Common myeloid progenitor, CD34-positive (primary cell): ENCODE results near the gene CEBPZ.
"Not testable (repeated sequence)": the region's sequence is repeated elsewhere in the genome, so short reads cannot be mapped to it uniquely, and the experiment has no call there.

Source experiments
- CTCF ChIA-PET: fragments of 350-600 bp; sonication (Branson Sonifier 250); formaldehyde crosslinking; loops from one replicate; lab custom pipeline; 2021; ENCODE audit warnings: antibody characterized with exemption; lab: Charles Lee
- POLR2A ChIA-PET: fragments of 350-600 bp; sonication (Branson Sonifier 250); formaldehyde crosslinking; loops from one replicate; lab custom pipeline; 2021; ENCODE audit warnings: antibody characterized with exemption; lab: Charles Lee
- DNase-seq, 3 donors: peaks; one replicate each; pipeline versions ENCODE4 v3.0.0 to v3.0.0-alpha.2; 2013
- H3K27ac ChIP-seq, 2 experiments: 1 replicate in 1 of 2; 2 replicates in 1 of 2; pipeline ENCODE4 v1.7.0; 2013; ENCODE audit warnings: inconsistent platforms in 2 of 2, low read length in 2 of 2, mild to moderate bottlenecking in 2 of 2, low read depth in 1 of 2, moderate library complexity in 1 of 2; ENCODE audit not compliant: severe bottlenecking in 2 of 2, insufficient read depth in 1 of 2, poor library complexity in 1 of 2
- H3K27me3 ChIP-seq, 5 experiments: replicated peaks in 2 of 5; 1 replicate in 3 of 5; 2 replicates in 2 of 5; pipeline versions ENCODE4 v1.6.1 to v1.7.0; 2013; ENCODE audit warnings: low read length in 4 of 5, mild to moderate bottlenecking in 2 of 5, moderate library complexity in 2 of 5, inconsistent platforms in 1 of 5; ENCODE audit not compliant: insufficient read depth in 5 of 5, control insufficient read depth in 4 of 5
- H3K36me3 ChIP-seq, 4 experiments: 1 replicate in 2 of 4; 2 replicates in 2 of 4; pipeline versions ENCODE4 v1.6.1 to v1.7.0; 2013; ENCODE audit warnings: low read length in 3 of 4, control low read depth in 1 of 4, mild to moderate bottlenecking in 1 of 4; ENCODE audit not compliant: control insufficient read depth in 4 of 4, insufficient read depth in 4 of 4
- H3K4me1 ChIP-seq, 4 experiments: 1 replicate in 3 of 4; 2 replicates in 1 of 4; pipeline versions ENCODE4 v1.6.1 to v1.7.1; 2013; ENCODE audit warnings: low read length in 3 of 4, mild to moderate bottlenecking in 3 of 4, control low read depth in 1 of 4, inconsistent platforms in 1 of 4, moderate library complexity in 1 of 4; ENCODE audit not compliant: control insufficient read depth in 4 of 4, insufficient read depth in 4 of 4; ENCODE audit errors: control extremely low read depth in 1 of 4
- H3K4me3 ChIP-seq, 7 experiments: 1 replicate in 4 of 7; 2 replicates in 3 of 7; pipeline versions ENCODE4 v1.5.1 to v1.7.0; 2013; ENCODE audit warnings: mild to moderate bottlenecking in 7 of 7, low read length in 6 of 7, moderate library complexity in 6 of 7, inconsistent platforms in 2 of 7, low read depth in 2 of 7, control low read depth in 1 of 7; ENCODE audit not compliant: insufficient read depth in 4 of 7, control insufficient read depth in 1 of 7; ENCODE audit errors: extremely low read depth in 1 of 7
- H3K9me3 ChIP-seq, 5 experiments: 1 replicate in 4 of 5; 2 replicates in 1 of 5; pipeline versions ENCODE4 v1.6.1 to v1.7.1; 2013; ENCODE audit warnings: low read length in 4 of 5, mild to moderate bottlenecking in 2 of 5, inconsistent platforms in 1 of 5, low read depth in 1 of 5, moderate library complexity in 1 of 5; ENCODE audit not compliant: control insufficient read depth in 4 of 5, insufficient read depth in 2 of 5; ENCODE audit errors: control extremely low read depth in 1 of 5
- WGBS: methylation state at CpG from one replicate; pipeline ENCODE4 v1.1.5; 2013; ENCODE audit not compliant: insufficient coverage; 5-methylcytosine and 5-hydroxymethylcytosine counted together

Gene CEBPZ

DNA sequence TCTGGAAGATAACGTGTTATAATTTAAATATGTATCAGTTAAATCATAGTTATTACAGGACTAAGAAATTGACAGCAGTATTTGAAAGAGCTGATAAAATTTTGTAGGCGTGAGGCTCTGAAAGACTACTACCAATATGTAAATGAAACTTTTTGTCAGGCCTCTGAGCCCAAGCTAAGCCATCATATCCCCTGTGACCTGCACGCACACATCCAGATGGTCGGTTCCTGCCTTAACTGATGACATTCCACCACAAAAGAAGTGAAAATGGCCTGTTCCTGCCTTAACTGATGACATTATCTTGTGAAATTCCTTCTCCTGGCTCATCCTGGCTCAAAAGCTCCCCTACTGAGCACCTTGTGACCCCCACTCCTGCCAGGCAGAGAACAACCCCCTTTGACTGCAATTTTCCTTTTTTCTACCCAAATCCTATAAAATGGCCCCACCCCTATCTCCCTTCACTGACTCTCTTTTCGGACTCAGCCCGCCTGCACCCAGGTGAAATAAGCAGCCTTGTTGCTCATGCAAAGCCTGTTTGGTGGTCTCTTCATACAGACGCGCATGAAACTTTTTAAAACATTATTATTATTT is 26.2 kb downstream of the CEBPZ start:
- DNase-seq, POLR2A ChIA-PET, H3K27me3 ChIP-seq, H3K27ac ChIP-seq, H3K4me3 ChIP-seq, CTCF ChIA-PET: not testable (repeated sequence)
- peaks cover 0 to 13% (median 5%) of the 10 kb centered on the region in 4 experiments for H3K4me1 ChIP-seq
- H3K36me3 ChIP-seq: peaks cover 43 to 82% (median 66%) of the 10 kb centered on the region in 4 experiments
- 100% methylated on average over 3 of the region's 8 CpGs for WGBS
- H3K9me3 ChIP-seq: peaks cover 12 to 48% (median 22%) of the 10 kb centered on the region in 5 experiments

DNA sequence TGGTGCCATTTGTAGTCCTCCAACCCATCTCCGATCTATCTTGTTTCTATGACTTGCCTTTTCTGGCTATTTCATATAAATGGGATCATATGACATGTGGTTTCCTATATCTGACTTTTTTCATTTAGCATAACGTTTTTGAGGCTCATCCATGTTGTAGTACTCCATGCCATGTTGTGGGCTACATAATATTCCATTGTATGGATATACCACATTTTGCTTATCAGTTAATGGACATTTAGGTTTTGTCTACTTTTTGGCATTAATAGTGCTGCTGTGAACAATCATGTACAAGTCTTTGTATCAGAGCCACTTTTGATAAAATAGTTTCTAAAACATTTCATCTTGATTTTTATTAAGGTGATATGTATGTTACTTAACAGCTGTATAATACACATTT is 27.7 kb downstream of the CEBPZ start:
- CTCF ChIA-PET: interaction anchor here (1.1 to 1.6 kb wide), 2 partner anchors 10 to 15 kb away, joined by 3 to 5 read pairs; partner anchors contain the start of gene SULT6B1
- peaks cover 37 to 77% (median 54%) of the 10 kb centered on the region in 4 experiments for H3K36me3 ChIP-seq

DNA sequence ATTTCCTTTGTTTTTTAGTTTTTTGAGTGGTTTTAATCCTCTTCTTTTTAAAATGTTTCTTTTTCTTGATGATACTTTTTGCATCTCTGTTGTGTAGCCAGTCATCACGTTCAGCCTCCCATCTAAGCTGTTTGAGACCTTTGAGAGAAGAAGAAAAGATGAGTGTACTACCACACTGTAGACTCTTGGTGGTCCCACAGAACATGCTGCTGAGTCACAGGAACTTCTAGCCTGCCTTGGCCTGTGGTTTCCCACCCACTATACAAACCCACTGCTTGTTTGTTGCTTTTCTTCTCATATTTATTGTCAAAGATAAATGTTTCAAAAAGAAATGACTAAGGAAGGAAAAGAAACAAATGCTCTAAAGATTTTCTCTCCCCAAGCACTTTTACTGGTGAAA is 29.6 kb downstream of the CEBPZ start:
- H3K27me3 ChIP-seq: no peaks in the 10 kb centered on the region
- ChIA-PET CTCF (interaction anchor here (1.0 to 3.7 kb wide), 5 partner anchors 10 to 50 kb away, joined by 3 to 9 read pairs (median 5); partner anchors contain the start of genes CEBPZ and NDUFAF7), POLR2A (no interaction called here)
- H3K36me3 ChIP-seq: peaks cover 30 to 63% (median 39%) of the 10 kb centered on the region in 4 experiments
- DNase-seq: peak; percentile 80 to 92 (median 89)
- H3K4me1 ChIP-seq: peaks cover 3 to 28% (median 15%) of the 10 kb centered on the region in 4 experiments
- peak overlapping the region in 1 of 2 experiments; percentile 61 for H3K27ac ChIP-seq
- no peak overlapping the region for H3K4me3 ChIP-seq
- no CpG with 5 or more reads among the region's 1 CpG for WGBS
- peaks cover 0 to 17% (median 7%) of the 10 kb centered on the region in 5 experiments for H3K9me3 ChIP-seq

More for the DNA sequence above, 27.7 kb downstream of the CEBPZ start:
- Histone ChIP-seq H3K4me1 (peaks cover 0 to 13% (median 5%) of the 10 kb centered on the region in 4 experiments), H3K4me3 (no peak overlapping the region), H3K27ac (no peak overlapping the region), H3K27me3 (no peaks in the 10 kb centered on the region), H3K9me3 (peaks cover 8 to 33% (median 10%) of the 10 kb centered on the region in 5 experiments)
- WGBS: no CpG with 5 or more reads among the region's 2 CpGs
- no peak for DNase-seq
- POLR2A ChIA-PET: interaction anchor here (0.7 kb wide), 1 partner anchor 55 kb away, joined by 3 read pairs; no protein-coding TSS in a partner anchor

DNA sequence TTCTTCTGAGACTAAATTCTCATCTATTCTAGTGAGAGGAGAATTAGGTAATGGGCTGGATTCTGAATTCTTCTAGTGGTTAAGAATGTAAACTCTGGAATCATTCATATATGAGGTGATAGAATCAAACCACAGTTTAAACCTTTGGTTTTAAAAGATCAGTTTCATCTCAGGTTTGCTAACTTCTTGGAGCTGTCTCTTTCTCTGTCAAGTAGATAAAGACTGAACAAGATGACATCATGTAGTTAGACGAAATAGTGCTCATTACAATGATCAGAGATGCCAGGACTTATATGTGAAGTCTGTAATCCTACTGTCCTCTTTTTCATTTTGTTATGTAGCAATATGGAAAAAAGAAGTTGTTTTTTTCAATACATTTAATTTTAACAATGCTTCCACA is 30.2 kb downstream of the CEBPZ start:
- peaks cover 24 to 57% (median 34%) of the 10 kb centered on the region in 4 experiments for H3K36me3 ChIP-seq
- DNase-seq: no peak
- ChIA-PET CTCF (interaction anchor here (1.0 to 3.7 kb wide), 6 partner anchors 10 to 50 kb away, joined by 3 to 9 read pairs (median 4); partner anchors contain the start of genes CEBPZ and NDUFAF7), POLR2A (no interaction called here)
- no peaks in the 10 kb centered on the region for H3K27me3 ChIP-seq
- peaks cover 3 to 31% (median 16%) of the 10 kb centered on the region in 4 experiments for H3K4me1 ChIP-seq
- H3K27ac ChIP-seq: peak overlapping the region in 1 of 2 experiments; percentile 43
- H3K4me3 ChIP-seq: no peak overlapping the region
- peaks cover 0 to 11% (median 4%) of the 10 kb centered on the region in 5 experiments for H3K9me3 ChIP-seq
- no CpG with 5 or more reads among the region's 1 CpG for WGBS

DNA sequence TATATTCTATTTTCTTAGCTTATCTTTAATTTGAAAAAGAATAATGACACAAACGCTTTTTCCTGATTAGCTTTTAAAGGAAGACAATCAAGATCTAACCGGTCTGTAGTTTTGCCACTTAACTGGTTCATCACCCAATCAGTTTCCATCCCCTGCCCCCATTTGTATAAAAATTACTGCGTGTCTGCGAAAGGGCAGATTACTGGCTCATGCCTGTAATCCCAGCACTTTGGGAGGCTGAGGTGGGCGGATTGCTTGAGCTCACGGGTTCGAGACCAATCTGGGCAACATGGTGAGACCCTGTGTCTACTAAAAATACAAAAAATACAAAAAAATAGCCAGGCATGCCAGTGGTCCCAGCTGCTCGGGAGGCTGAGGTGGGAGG is 32.7 kb downstream of the CEBPZ start:
- ChIA-PET POLR2A (no interaction called here), CTCF (interaction anchor here (1.0 to 3.7 kb wide), 2 partner anchors 30 to 33 kb away, joined by 3 to 9 read pairs; partner anchors contain the start of genes CEBPZ and NDUFAF7)
- peaks cover 0 to 3% (median 0%) of the 10 kb centered on the region in 5 experiments for H3K9me3 ChIP-seq
- H3K4me3 ChIP-seq: no peak overlapping the region
- peaks cover 8 to 34% (median 15%) of the 10 kb centered on the region in 4 experiments for H3K36me3 ChIP-seq
- DNase-seq: no peak
- H3K27ac ChIP-seq: no peak overlapping the region
- WGBS: 100% methylated on average over 4 of the region's 8 CpGs
- no peaks in the 10 kb centered on the region for H3K27me3 ChIP-seq
- peaks cover 6 to 34% (median 18%) of the 10 kb centered on the region in 4 experiments for H3K4me1 ChIP-seq

DNA sequence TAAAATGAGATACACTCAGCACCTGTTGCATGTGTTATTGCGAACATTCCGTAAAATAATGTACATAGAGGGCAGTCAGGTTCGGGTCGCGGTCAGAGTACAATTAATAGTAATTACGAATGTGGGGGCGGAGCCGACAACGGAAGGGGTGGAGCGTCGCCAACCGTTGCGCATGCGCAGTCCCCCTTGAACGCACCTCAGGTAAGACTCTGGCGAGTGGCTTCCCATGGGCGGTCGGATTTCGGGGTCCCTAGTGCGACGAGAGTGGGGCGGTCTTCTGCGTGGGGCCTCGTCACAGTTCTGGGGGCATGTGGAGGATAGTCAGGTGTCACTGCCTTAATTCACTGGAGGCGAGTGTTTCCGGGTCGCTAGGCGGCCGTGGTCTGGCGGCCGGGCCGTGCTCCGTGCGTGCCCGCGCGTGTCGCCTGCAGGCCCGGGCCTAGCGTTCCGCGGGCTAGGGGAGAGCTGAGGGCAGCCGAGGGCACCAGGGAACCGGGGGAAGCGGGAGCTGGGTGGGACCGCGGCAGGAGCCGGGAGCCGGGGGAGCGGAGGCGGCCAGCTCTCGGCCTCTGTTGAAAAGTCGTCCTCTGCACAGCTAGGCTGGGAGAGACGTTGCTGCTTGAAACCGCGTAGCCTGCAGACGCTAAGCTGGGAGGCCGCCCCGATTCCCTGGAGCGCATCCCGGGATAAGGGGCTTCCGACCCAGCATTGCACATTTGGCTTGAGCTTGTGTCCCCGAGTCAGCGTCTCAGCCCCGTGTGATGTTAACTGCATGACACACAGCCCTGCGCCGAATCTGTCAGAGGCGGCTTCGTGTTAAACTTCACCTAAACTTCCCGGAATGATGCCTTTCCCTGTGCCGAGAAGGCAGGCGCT is 34.8 kb downstream of the CEBPZ start, which contains the start of gene CEBPZOS:
CEBPZOS (plus strand) TSS at position 177 of the 876 bp plus-strand sequence. CDS start 3,209 bp downstream, outside the sequence.
- POLR2A ChIA-PET: no interaction called here

More for the DNA sequence above, 34.8 kb downstream of the CEBPZ start, which contains the start of gene CEBPZOS:
- DNase-seq: peak; percentile 85 to 91 (median 90)
- H3K9me3 ChIP-seq: no peaks in the 10 kb centered on the region
- peaks cover 6 to 26% (median 14%) of the 10 kb centered on the region in 4 experiments for H3K4me1 ChIP-seq
- CTCF ChIA-PET: interaction anchor here (1.4 to 1.6 kb wide), 2 partner anchors 12 to 27 kb away, joined by 3 to 4 read pairs; no protein-coding TSS in a partner anchor
- H3K27me3 ChIP-seq: no peaks in the 10 kb centered on the region
- peaks cover 4 to 22% (median 6%) of the 10 kb centered on the region in 4 experiments for H3K36me3 ChIP-seq
- H3K4me3 ChIP-seq: peak within 1 kb of the TSS; percentile 58 to 89 (median 79)
- under 1% methylated on average over 70 of the region's 72 CpGs for WGBS
- H3K27ac ChIP-seq: peak within 1 kb of the TSS; percentile 84 to 87
